HFFc6 (cell line): ENCODE results near the gene RAB11FIP4. TPM values are rescaled to one million over a fixed set of nuclear protein-coding genes. Genes with fewer than 3 reads are reported as not detected.

Source experiments
- DNase-seq: peaks from one replicate; pipeline ENCODE4 v3.0.0-alpha.2; 2018
- H3K27ac Mint-ChIP-seq: 2 replicates; pipeline ENCODE4 v1.8.0; 2020; ENCODE audit warnings: mild to moderate bottlenecking, mixed read lengths
- H3K27me3 Mint-ChIP-seq: 2 replicates; pipeline ENCODE4 v1.8.0; 2021; ENCODE audit warnings: mild to moderate bottlenecking, moderate library complexity, mixed read lengths; ENCODE audit not compliant: insufficient read depth
- H3K36me3 Mint-ChIP-seq: 2 replicates; pipeline ENCODE4 v1.8.0; 2021; ENCODE audit warnings: low read depth, mixed read lengths
- H3K4me1 Mint-ChIP-seq: 2 replicates; pipeline ENCODE4 v1.8.0; 2020; ENCODE audit warnings: low read depth, mixed read lengths
- H3K4me3 Mint-ChIP-seq: 2 replicates; pipeline ENCODE4 v1.8.0; 2020; ENCODE audit warnings: mild to moderate bottlenecking, moderate library complexity, mixed read lengths
- H3K9me3 Mint-ChIP-seq: 2 replicates; pipeline ENCODE4 v1.8.0; 2020; ENCODE audit warnings: mild to moderate bottlenecking, mixed read lengths
- CTCF ChIP-seq: fragments of 200-600 bp; sonication (generic); IDR thresholded peaks from 2 replicates; pipeline ENCODE4 v1.5.0; 2021; ENCODE audit warnings: antibody characterized with exemption, mild to moderate bottlenecking
- microRNA-seq: library from miRNA; unstranded; fragments of <30 nt; microRNA quantifications from one replicate; pipeline ENCODE4, GENCODE V29; 2019
- total RNA-seq, 6 experiments: library from RNA; stranded (reverse); fragmentation: NEBNext Ultra II Directional; extraction: Animal tissue kit (Norgen Biotek cat#: 25700); gene quantifications; 2 replicates in 1 of 6; 3 replicates in 5 of 6; pipeline ENCODE4 v1.2.3, GENCODE V29; 2021

RAB11FIP4 gene
- total RNA-seq, 6 experiments from 2014 or later = 0.02 to 0.38 (median 0.09) TPM

- peaks cover 67% of the 10 kb centered on the region for H3K4me1 Mint-ChIP-seq
- DNase-seq = no peak
- H3K27me3 Mint-ChIP-seq = peaks cover 3% of the 10 kb centered on the region
- H3K4me3 Mint-ChIP-seq = no peak overlapping the region
- TF ChIP-seq CTCF = no peak
- no peaks in the 10 kb centered on the region for H3K9me3 Mint-ChIP-seq
- peaks cover 59% of the 10 kb centered on the region for H3K36me3 Mint-ChIP-seq
- peak overlapping the region; percentile 75; the same call in 1 of the 2 replicates for H3K27ac Mint-ChIP-seq
Measured at GRCh38 chr17:31587462-31587861, 196.0 kb downstream of the RAB11FIP4 start.

Small RNA genes lying within 50 kb of the gene (microRNA-seq; reads per million reads assigned to microRNA genes)
- gene MIR193A (15,306 reads per million, percentile 96 among the genes with 10 or more reads in this experiment), gene MIR365B (134 reads per million, percentile 52 among the genes with 10 or more reads in this experiment), gene MIR4725 (136 reads per million, percentile 53 among the genes with 10 or more reads in this experiment)

Other genes starting within 250 kb of the RAB11FIP4 start
- gene OMG, start 94.4 kb upstream of the RAB11FIP4 start, total RNA-seq = under 1 TPM in 1 of 6 experiments, not detected in 5; 0.26 TPM
- 1 to 10 TPM in 4 of 6 experiments, under 1 TPM in 2; 0.33 to 2.0 (median 1.5) TPM for gene EVI2B, start 77.6 kb upstream of the RAB11FIP4 start, total RNA-seq
- 1 to 10 TPM in 5 of 6 experiments, under 1 TPM in 1; 1.00 to 1.7 (median 1.4) TPM for gene EVI2A, start 70.1 kb upstream of the RAB11FIP4 start, total RNA-seq